OCI-LY3 (cell line): ENCODE measurements around the gene TIPARP.

Source experiments
- EZH2phosphoT487 ChIP-seq: fragments of 200-600 bp; shearing (Covaris generic); IDR thresholded peaks from 2 replicates; pipeline ENCODE4 v1.6.1; 2018; ENCODE audit warnings: antibody characterized with exemption, mixed run types, low read depth
- TF ChIP-seq, protein P1 (sequence below): fragments of 200-600, 300-600 bp; sonication (generic); IDR thresholded peaks from 2 replicates; pipeline ENCODE4 v1.5.1; 2014; ENCODE audit warnings: antibody characterized with exemption, low read length, low read depth

DNA sequence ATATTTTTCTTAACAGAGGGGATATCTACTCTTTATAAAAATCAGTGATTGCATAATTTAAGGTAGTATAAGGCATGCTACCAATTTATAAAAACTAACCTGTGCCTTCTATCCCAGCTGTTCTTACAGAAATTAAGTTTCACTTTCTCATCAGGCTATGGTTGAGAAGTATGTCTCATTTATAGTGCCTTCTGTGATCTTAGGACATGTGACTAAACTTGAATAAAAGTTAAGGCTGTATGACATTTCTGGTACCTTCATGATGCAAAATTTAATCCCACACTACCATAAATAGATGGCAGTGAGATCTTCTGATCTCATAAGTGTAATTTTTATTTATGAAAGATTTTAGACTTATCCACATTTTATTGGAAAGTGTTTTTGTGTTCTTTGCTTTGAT lies 12.6 kb downstream of the TIPARP start:
- TF ChIP-seq, protein P1, sequence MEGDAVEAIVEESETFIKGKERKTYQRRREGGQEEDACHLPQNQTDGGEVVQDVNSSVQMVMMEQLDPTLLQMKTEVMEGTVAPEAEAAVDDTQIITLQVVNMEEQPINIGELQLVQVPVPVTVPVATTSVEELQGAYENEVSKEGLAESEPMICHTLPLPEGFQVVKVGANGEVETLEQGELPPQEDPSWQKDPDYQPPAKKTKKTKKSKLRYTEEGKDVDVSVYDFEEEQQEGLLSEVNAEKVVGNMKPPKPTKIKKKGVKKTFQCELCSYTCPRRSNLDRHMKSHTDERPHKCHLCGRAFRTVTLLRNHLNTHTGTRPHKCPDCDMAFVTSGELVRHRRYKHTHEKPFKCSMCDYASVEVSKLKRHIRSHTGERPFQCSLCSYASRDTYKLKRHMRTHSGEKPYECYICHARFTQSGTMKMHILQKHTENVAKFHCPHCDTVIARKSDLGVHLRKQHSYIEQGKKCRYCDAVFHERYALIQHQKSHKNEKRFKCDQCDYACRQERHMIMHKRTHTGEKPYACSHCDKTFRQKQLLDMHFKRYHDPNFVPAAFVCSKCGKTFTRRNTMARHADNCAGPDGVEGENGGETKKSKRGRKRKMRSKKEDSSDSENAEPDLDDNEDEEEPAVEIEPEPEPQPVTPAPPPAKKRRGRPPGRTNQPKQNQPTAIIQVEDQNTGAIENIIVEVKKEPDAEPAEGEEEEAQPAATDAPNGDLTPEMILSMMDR: no peak
- TF ChIP-seq EZH2phosphoT487: no peak
